ENCODE data around the gene CHPF.

Gene CHPF

GRCh38 chr2:219531639-219532377 lies 11.8 kb downstream of the CHPF start:
- DNase-seq = no peak

- peak; percentile 90 to 95 (median 94) for DNase-seq
Measured at GRCh38 chr2:219530048-219530963, 13.3 kb downstream of the CHPF start.

- DNase-seq = no peak
Measured at GRCh38 chr2:219527472-219527871, 16.1 kb downstream of the CHPF start.

GRCh38 chr2:219527076-219527394 lies 16.6 kb downstream of the CHPF start:
- no peak for DNase-seq

GRCh38 chr2:219526320-219527075 lies 17.1 kb downstream of the CHPF start:
- DNase-seq = no peak

GRCh38 chr2:219525533-219526232 lies 17.9 kb downstream of the CHPF start:
- DNase-seq = no peak

- no peak for DNase-seq
Measured at GRCh38 chr2:219524817-219525216, 18.8 kb downstream of the CHPF start.

GRCh38 chr2:219523031-219523671 lies 20.5 kb downstream of the CHPF start:
- DNase-seq = no peak

- DNase-seq = no peak
Measured at GRCh38 chr2:219522111-219523030, 21.2 kb downstream of the CHPF start.

- peak in 2 of 4 experiments; percentile 26 to 45 for DNase-seq
Measured at GRCh38 chr2:219521066-219521880, 22.3 kb downstream of the CHPF start.

GRCh38 chr2:219520079-219520478 lies 23.5 kb downstream of the CHPF start:
- no peak for DNase-seq

GRCh38 chr2:219519526-219519916 lies 24.1 kb downstream of the CHPF start:
- no peak for DNase-seq

GRCh38 chr2:219517954-219518778 lies 25.4 kb downstream of the CHPF start:
- DNase-seq = no peak

- DNase-seq = peak in 1 of 4 experiments; percentile 6
Measured at GRCh38 chr2:219516888-219517287, 26.7 kb downstream of the CHPF start.

GRCh38 chr2:219515874-219516629 lies 27.6 kb downstream of the CHPF start:
- no peak for DNase-seq

- DNase-seq = no peak
Measured at GRCh38 chr2:219514836-219515235, 28.8 kb downstream of the CHPF start.

- DNase-seq = peak in 1 of 4 experiments; percentile 29
Measured at GRCh38 chr2:219514196-219514761, 29.3 kb downstream of the CHPF start, which contains the start of gene ASIC4. ASIC4 (plus strand) TSS chr2:219514482; CDS start chr2:219514725, 243 bp downstream.

- DNase-seq = no peak
Measured at GRCh38 chr2:219513787-219514186, 29.8 kb downstream of the CHPF start.
